ENCODE results near the gene NKIRAS2. TPM values are rescaled to one million over a fixed set of nuclear protein-coding genes. Genes with fewer than 3 reads are reported as not detected.

Gene NKIRAS2
- total and polyA plus RNA-seq, 4 experiments from 2014 or later = 19.7 to 28.8 (median 20.8) TPM

GRCh38 chr17:42034059-42034458, 14.2 kb downstream of the NKIRAS2 start:
- no peak overlapping the region for H3K4me3 Mint-ChIP-seq
- CTCF ChIA-PET (ENCODE audit: partially characterized antibody) = interaction anchor here (1.1 to 4.1 kb wide), 2 partner anchors 9 to 38 kb away, joined by 3 to 17 read pairs; no protein-coding TSS in a partner anchor
- intact Hi-C loops (cut with micrococcal nuclease) = no loop called here
- H3K4me1 Mint-ChIP-seq = peaks cover 0 to 2% (median 0%) of the 10 kb centered on the region in 4 donors
- DNase-seq = no peak
- no peaks in the 10 kb centered on the region for H3K9me3 Mint-ChIP-seq
- Histone ChIP-seq H3K36me3 (ENCODE audit: insufficient read depth, low read length) (no peaks in the 10 kb centered on the region), H3K27ac (ENCODE audit: low read depth, low read length) (no peak overlapping the region), H3K27me3 (ENCODE audit: insufficient read depth, low read length) (no peaks in the 10 kb centered on the region), H3K4me1 (ENCODE audit: insufficient read depth, low read length) (no peaks in the 10 kb centered on the region), H3K4me3 (ENCODE audit: low read length in 2 of 2) (no peak overlapping the region), H3K9me3 (ENCODE audit: control insufficient read depth in 1 of 2, low read length in 2 of 2) (no peaks in the 10 kb centered on the region)
- peak overlapping the region in 1 of 7 donors; percentile 14 for H3K27ac Mint-ChIP-seq
- H3K27me3 Mint-ChIP-seq = peaks cover 2 to 17% of the 10 kb centered on the region in 2 donors
- POLR2A ChIA-PET (ENCODE audit: partially characterized antibody) = interaction anchor here (0.5 to 1.0 kb wide), 2 partner anchors 17 to 1740 kb away, joined by 3 read pairs; partner anchors contain the start of gene DNAJC7
- no peaks in the 10 kb centered on the region for H3K36me3 Mint-ChIP-seq

- H3K4me3 ChIP-seq (ENCODE audit: low read length in 2 of 2) = no peak overlapping the region
- H3K9me3 ChIP-seq (ENCODE audit: control insufficient read depth in 1 of 2, low read length in 2 of 2) = no peaks in the 10 kb centered on the region
- Mint-ChIP-seq H3K9me3 (no peaks in the 10 kb centered on the region), H3K4me1 (peaks cover 0 to 2% (median 0%) of the 10 kb centered on the region in 4 donors), H3K27ac (no peak overlapping the region), H3K27me3 (peaks cover 3 to 17% of the 10 kb centered on the region in 2 donors), H3K36me3 (no peaks in the 10 kb centered on the region), H3K4me3 (no peak overlapping the region)
- no peak for DNase-seq
- ChIA-PET CTCF (ENCODE audit: partially characterized antibody) (interaction anchor here (1.3 to 1.9 kb wide), 2 partner anchors 20 to 77 kb away, joined by 3 to 4 read pairs; no protein-coding TSS in a partner anchor), POLR2A (ENCODE audit: partially characterized antibody) (no interaction called here)
- H3K36me3 ChIP-seq (ENCODE audit: insufficient read depth, low read length) = no peaks in the 10 kb centered on the region
- H3K27ac ChIP-seq (ENCODE audit: low read depth, low read length) = no peak overlapping the region
- intact Hi-C loops (cut with micrococcal nuclease) = no loop called here
- H3K27me3 ChIP-seq (ENCODE audit: insufficient read depth, low read length) = no peaks in the 10 kb centered on the region
- no peaks in the 10 kb centered on the region for H3K4me1 ChIP-seq (ENCODE audit: insufficient read depth, low read length)
Observed at GRCh38 chr17:42038221-42038973, 18.5 kb downstream of the NKIRAS2 start.

GRCh38 chr17:42039794-42040763, 20.2 kb downstream of the NKIRAS2 start:
- Histone ChIP-seq H3K4me3 (ENCODE audit: low read length in 2 of 2) (no peak overlapping the region), H3K27ac (ENCODE audit: low read depth, low read length) (no peak overlapping the region), H3K4me1 (ENCODE audit: insufficient read depth, low read length) (no peaks in the 10 kb centered on the region), H3K27me3 (ENCODE audit: insufficient read depth, low read length) (no peaks in the 10 kb centered on the region), H3K36me3 (ENCODE audit: insufficient read depth, low read length) (no peaks in the 10 kb centered on the region), H3K9me3 (ENCODE audit: control insufficient read depth in 1 of 2, low read length in 2 of 2) (no peaks in the 10 kb centered on the region)
- CTCF ChIA-PET (ENCODE audit: partially characterized antibody) = interaction anchor here (1.3 to 1.9 kb wide), 4 partner anchors 9 to 25 kb away, joined by 3 to 4 read pairs (median 3); no protein-coding TSS in a partner anchor
- Mint-ChIP-seq H3K4me1 (no peaks in the 10 kb centered on the region), H3K27me3 (peaks cover 3 to 12% of the 10 kb centered on the region in 2 donors), H3K36me3 (no peaks in the 10 kb centered on the region), H3K27ac (no peak overlapping the region), H3K9me3 (no peaks in the 10 kb centered on the region), H3K4me3 (no peak overlapping the region)
- intact Hi-C loops (cut with micrococcal nuclease) = no loop called here
- no peak for DNase-seq
- POLR2A ChIA-PET (ENCODE audit: partially characterized antibody) = interaction anchor here (0.7 kb wide), 1 partner anchor 20 kb away, joined by 3 read pairs; the partner anchor contains the start of gene NKIRAS2

GRCh38 chr17:42040818-42041217, 20.9 kb downstream of the NKIRAS2 start:
- no peak overlapping the region for H3K27ac ChIP-seq (ENCODE audit: low read depth, low read length)
- ChIA-PET CTCF (ENCODE audit: partially characterized antibody) (interaction anchor here (0.9 to 1.6 kb wide), 9 partner anchors 9 to 79 kb away, joined by 3 to 4 read pairs (median 3); partner anchors contain the start of gene DNAJC7), POLR2A (ENCODE audit: partially characterized antibody) (no interaction called here)
- Mint-ChIP-seq H3K4me3 (no peak overlapping the region), H3K27me3 (peaks cover 3 to 11% of the 10 kb centered on the region in 2 donors), H3K9me3 (no peaks in the 10 kb centered on the region), H3K27ac (no peak overlapping the region), H3K4me1 (no peaks in the 10 kb centered on the region), H3K36me3 (no peaks in the 10 kb centered on the region)
- DNase-seq = no peak
- no peaks in the 10 kb centered on the region for H3K4me1 ChIP-seq (ENCODE audit: insufficient read depth, low read length)
- no peak overlapping the region for H3K4me3 ChIP-seq (ENCODE audit: low read length in 2 of 2)
- no peaks in the 10 kb centered on the region for H3K27me3 ChIP-seq (ENCODE audit: insufficient read depth, low read length)
- no peaks in the 10 kb centered on the region for H3K9me3 ChIP-seq (ENCODE audit: control insufficient read depth in 1 of 2, low read length in 2 of 2)
- H3K36me3 ChIP-seq (ENCODE audit: insufficient read depth, low read length) = no peaks in the 10 kb centered on the region
- intact Hi-C loops (cut with micrococcal nuclease) = no loop called here

- no peaks in the 10 kb centered on the region for H3K4me1 ChIP-seq (ENCODE audit: insufficient read depth, low read length)
- CTCF ChIA-PET (ENCODE audit: partially characterized antibody) = interaction anchor here (0.9 to 1.5 kb wide), 8 partner anchors 8 to 78 kb away, joined by 3 to 4 read pairs (median 3); partner anchors contain the start of gene DNAJC7
- Mint-ChIP-seq H3K4me1 (no peaks in the 10 kb centered on the region), H3K4me3 (no peak overlapping the region), H3K27me3 (peaks cover 3 to 11% of the 10 kb centered on the region in 2 donors), H3K36me3 (no peaks in the 10 kb centered on the region), H3K27ac (no peak overlapping the region), H3K9me3 (no peaks in the 10 kb centered on the region)
- H3K27me3 ChIP-seq (ENCODE audit: insufficient read depth, low read length) = no peaks in the 10 kb centered on the region
- no peaks in the 10 kb centered on the region for H3K9me3 ChIP-seq (ENCODE audit: control insufficient read depth in 1 of 2, low read length in 2 of 2)
- no peaks in the 10 kb centered on the region for H3K36me3 ChIP-seq (ENCODE audit: insufficient read depth, low read length)
- DNase-seq = no peak
- intact Hi-C loops (cut with micrococcal nuclease) = no loop called here
- POLR2A ChIA-PET (ENCODE audit: partially characterized antibody) = no interaction called here
- no peak overlapping the region for H3K27ac ChIP-seq (ENCODE audit: low read depth, low read length)
- H3K4me3 ChIP-seq (ENCODE audit: low read length in 2 of 2) = no peak overlapping the region
Observed at GRCh38 chr17:42041619-42042018, 21.7 kb downstream of the NKIRAS2 start.

GRCh38 chr17:42042598-42043319, 22.9 kb downstream of the NKIRAS2 start:
- ChIA-PET POLR2A (ENCODE audit: partially characterized antibody) (no interaction called here), CTCF (ENCODE audit: partially characterized antibody) (no interaction called here)
- Histone ChIP-seq H3K4me1 (ENCODE audit: insufficient read depth, low read length) (no peaks in the 10 kb centered on the region), H3K4me3 (ENCODE audit: low read length in 2 of 2) (no peak overlapping the region), H3K36me3 (ENCODE audit: insufficient read depth, low read length) (no peaks in the 10 kb centered on the region), H3K9me3 (ENCODE audit: control insufficient read depth in 1 of 2, low read length in 2 of 2) (no peaks in the 10 kb centered on the region), H3K27me3 (ENCODE audit: insufficient read depth, low read length) (no peaks in the 10 kb centered on the region), H3K27ac (ENCODE audit: low read depth, low read length) (no peak overlapping the region)
- no peak overlapping the region for H3K27ac Mint-ChIP-seq
- no peak for DNase-seq
- H3K9me3 Mint-ChIP-seq = peaks cover 0 to 2% (median 0%) of the 10 kb centered on the region in 8 donors
- H3K36me3 Mint-ChIP-seq = no peaks in the 10 kb centered on the region
- no peaks in the 10 kb centered on the region for H3K4me1 Mint-ChIP-seq
- H3K4me3 Mint-ChIP-seq = peak overlapping the region in 1 of 8 donors; percentile 15
- H3K27me3 Mint-ChIP-seq = peaks cover 3 to 7% of the 10 kb centered on the region in 2 donors
- intact Hi-C loops (cut with micrococcal nuclease) = no loop called here

All from CD4-positive, alpha-beta memory T cell (primary cell).